ENCODE measurements around the gene THBD.

THBD gene, protein sequence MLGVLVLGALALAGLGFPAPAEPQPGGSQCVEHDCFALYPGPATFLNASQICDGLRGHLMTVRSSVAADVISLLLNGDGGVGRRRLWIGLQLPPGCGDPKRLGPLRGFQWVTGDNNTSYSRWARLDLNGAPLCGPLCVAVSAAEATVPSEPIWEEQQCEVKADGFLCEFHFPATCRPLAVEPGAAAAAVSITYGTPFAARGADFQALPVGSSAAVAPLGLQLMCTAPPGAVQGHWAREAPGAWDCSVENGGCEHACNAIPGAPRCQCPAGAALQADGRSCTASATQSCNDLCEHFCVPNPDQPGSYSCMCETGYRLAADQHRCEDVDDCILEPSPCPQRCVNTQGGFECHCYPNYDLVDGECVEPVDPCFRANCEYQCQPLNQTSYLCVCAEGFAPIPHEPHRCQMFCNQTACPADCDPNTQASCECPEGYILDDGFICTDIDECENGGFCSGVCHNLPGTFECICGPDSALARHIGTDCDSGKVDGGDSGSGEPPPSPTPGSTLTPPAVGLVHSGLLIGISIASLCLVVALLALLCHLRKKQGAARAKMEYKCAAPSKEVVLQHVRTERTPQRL

DNA sequence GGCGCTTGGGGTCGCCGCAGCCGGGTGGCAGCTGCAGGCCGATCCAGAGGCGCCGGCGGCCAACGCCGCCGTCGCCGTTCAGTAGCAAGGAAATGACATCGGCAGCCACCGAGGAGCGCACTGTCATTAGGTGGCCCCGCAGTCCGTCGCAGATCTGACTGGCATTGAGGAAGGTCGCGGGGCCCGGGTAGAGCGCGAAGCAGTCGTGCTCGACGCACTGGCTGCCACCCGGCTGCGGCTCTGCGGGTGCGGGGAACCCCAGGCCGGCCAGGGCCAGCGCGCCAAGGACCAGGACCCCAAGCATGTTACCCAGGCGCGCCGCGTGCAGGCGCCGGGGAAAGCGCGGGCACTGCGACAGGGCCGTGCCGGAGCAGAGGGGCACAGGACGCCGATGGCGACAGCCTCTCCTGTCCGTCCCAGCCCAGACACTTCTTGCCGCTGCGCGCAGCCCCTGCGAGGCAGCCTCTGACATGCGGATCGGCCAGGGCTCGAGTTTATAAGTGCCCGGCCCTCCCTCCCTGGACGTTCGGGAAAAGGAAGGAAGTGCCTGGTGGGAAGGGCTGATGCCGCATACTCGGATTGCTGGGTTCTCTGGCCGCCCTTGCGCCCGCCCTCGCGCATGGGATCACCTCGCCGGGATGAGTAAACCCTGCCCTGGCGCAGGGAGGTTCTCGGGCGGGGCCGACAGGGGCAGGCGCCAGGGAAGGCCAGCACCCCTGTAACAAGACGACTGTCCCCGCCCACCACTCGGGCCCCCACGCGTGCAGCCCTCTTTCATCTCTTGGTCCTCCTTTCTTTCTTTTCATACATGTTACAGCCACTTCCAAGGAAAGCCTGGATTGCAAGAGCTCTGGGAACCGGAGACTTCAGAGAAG, at the start of gene THBD:
Gene THBD (minus strand): TSS at position 472 of the 875 bp plus-strand sequence. CDS start 168 bp downstream, at position 304.
- DNase-seq (ENCODE audit: low spot score): no peak

DNA sequence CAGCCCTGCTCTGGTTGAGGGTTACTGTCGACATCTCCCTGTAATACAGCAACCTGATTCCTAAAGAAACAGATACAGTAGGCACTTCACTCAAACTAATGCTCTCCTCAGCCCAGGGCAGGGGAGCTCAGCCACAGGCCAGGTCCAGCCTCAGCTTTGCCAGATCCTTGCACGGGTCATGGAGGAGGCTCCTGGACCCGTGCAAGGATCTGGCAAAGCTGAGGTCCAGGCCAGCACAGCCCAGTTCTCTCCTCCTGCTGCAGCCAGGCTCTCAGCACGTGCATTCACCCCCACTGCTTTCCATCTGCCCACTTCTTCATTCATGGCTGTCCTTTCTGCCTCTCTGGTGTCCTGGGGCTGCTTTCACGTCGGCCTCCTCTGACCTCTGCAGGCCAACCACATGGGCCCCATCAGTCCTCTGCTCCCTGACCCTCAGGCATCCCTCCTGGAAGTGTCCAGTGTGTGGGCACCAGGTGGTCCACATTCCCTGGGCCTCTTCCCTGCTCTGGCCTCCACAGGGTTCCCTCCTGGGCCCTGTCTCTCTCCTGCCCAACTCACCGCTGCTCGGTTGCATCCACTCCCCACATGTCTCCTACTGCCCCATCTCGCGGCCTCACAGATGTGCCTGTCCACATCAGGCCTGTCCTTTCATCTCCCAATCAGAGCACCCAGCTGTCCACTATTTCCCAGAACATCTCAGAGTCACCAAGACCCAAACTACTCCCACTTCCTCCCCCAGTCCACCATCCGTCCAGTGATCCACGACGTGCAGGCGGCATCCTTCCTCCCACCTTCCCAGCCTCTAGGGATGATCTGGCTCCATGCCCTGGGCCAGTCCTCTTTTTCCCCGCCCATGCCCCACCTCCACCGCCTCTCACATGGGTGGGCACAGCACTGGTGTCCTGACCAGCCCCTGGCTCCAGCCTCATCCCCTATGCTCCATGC, 48.4 kb upstream of the THBD start:
- DNase-seq (ENCODE audit: low spot score): no peak

DNA sequence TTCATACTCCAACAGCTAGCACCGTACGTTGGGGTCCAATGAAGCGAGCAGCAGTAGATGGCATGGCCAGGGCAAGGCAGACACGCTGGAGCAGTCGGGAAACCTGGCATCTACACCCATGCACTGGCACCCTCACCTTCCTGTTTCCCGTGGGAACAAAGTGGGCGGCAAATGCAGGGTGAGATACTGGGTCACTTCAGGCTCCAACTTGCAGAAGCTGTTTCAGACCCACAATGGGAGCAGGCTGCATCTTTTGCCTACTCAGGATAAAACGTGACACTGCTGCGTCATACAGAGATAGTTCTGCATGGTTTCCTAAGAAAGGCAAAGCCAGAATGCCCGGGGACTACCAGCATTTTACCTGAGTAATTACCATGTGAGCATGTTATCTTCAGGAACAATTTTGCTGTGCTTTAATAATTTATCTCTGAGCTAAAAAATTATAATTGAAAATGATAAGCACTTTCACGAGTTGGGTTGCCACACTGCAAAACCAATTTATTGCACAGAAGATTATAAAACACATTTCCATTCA, 47.6 kb upstream of the THBD start:
- no peak for DNase-seq (ENCODE audit: low spot score)

DNA sequence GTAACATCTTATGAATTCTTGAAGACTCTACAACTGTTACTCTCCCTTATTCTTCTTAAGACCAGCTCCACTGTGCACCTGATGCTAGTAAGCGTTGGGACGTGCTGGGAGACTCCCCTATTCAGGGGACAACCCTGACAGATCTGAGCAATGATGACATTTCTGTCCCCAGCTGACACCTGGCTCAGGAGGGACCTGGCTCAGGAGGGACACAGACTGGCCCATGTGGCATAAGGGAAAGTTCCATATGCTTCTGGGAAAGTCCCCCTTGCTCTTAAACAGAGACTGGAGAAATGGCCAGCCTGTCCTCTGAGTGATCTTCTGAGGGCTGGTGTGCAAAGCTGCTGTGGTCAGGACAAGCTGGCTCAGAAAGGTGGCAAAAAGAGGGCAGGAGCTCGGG, 46.6 kb upstream of the THBD start:
- DNase-seq (ENCODE audit: low spot score): no peak

DNA sequence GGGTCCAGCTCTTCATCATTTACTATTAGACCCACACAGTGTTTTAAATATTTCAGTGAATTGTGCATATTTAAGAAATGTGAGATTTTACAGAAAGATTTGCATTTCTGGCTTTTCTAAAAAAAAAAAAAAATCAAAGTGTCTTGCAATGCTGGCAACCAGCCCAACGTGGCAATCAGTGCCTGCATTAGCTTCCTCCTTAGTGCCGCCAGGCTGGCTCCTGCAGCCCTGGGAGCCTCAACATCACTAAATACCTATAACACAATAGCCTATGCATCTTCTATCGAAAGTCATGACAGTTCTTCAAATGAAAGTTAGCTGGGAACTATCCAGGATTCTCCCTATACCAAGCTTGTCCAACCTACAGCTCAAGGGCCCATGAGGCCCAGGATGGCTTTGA, 46.0 kb upstream of the THBD start:
- no peak for DNase-seq (ENCODE audit: low spot score)

DNA sequence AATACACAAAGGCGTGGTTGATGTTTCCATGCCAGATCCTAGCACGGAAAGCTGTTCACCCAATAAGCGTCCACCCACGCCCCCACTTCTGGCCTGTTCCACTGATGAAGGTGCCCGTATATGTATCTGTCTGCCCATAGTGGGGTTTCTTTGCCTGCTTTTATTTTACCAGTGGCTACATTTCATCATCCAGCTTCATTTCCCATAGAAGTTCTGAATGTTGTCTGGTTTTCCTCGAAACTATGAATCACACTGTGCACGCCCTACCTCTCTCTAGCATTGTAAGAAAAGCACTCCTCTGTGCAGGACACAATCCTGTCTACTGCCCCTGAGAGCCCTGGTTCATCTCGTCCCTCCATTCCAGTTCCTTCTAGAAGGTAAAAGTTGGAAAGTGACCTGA, 45.5 kb upstream of the THBD start:
- DNase-seq (ENCODE audit: low spot score): no peak

DNA sequence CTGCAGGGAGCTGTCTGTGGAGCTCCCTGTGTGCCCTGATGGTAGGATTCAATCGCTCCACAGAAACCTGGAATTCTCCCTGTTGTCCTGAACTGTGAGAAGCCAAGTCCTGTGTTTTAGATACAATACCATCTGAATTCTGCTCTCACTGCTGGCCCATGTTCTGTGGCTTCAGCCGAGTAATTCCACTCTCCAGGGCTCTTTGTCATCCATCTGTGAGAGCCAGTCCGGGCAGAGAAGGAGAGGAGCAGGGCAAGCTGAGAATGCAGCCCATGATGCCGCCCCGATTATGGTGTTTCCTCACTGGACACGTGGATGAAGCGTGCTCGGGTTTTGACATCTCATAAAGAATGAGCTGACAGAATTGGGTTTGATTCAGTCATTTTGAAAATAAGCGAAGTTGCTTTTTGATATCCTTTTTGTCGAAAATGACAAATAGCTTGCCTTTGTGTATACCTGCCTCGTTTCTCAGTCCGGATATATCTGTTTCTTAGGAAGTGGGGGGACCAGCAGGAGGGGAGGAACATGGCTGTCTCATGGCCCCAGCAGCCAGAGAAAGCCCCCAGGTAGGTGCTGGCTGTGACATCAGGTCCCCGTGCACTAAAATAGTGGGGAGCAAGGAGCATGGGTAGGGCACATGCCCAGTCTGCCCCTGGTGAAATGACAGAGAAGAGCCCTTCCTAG, 44.9 kb upstream of the THBD start:
- DNase-seq (ENCODE audit: low spot score): no peak

DNA sequence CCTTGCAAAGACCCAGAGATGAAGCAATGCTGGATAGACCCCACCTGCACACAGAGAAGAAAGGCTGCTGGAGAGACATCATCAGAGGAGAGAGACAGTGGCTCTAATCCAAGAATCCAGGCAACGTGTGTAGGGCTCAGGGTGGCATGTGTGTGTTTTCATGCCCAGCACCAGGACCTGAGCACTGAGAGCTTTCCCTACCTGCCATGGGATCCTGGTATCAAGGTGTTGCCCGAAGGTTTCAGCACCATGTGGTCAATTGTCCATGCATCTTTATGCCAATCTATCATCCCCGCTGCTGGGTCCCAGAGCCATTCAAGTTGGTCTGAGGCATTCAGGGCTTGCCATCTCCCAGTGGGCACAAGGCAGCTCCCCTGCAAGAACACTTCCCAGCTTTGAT, 44.1 kb upstream of the THBD start:
- no peak for DNase-seq (ENCODE audit: low spot score)

DNA sequence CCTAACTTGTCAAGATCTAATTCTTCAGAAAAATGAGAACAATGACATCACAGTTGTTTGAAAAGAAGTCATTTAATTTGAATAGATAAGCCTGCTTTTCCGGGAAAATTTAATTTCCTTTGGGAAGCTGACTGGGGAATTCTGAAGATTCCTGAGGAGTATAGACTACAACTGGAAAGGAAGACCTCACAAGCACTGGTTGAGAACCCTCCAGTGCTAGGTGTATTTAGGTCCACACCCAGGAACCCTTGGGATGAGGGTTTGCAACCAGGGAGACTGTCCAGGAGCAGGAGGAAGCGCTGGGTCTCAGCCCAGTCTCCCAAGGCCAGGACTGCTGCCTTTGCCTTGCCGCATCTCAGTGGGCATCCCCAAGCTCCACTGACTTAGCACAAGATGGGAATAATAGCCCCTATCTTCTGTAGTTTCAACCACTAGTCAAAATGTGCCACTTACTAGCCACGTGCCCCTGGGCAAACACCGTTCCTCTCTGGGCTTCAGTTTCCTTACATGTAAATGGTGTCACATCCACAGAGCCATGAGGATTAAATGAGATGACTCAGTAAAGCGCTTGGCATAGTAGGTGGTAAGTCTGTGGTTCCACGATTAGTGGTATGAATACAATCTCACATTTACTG, 43.5 kb upstream of the THBD start:
- DNase-seq (ENCODE audit: low spot score): no peak

DNA sequence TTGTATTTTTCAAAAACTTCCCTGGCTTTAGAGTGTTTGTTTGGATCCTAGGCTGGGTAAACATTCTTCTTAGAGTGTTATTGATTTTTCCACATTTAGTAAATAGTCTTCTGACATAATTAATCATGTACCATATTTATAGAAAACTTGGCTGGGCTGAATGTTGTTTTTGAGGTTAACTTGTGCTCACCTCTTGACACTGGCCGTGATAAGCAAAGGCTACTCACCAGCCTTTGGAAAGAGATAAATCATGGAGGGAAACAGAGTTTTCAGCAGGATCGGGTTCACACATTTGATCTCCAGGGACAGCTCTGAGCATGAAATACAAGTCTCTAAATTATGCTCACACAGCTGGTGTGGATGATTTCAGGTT, 42.9 kb upstream of the THBD start:
- no peak for DNase-seq (ENCODE audit: low spot score)

DNA sequence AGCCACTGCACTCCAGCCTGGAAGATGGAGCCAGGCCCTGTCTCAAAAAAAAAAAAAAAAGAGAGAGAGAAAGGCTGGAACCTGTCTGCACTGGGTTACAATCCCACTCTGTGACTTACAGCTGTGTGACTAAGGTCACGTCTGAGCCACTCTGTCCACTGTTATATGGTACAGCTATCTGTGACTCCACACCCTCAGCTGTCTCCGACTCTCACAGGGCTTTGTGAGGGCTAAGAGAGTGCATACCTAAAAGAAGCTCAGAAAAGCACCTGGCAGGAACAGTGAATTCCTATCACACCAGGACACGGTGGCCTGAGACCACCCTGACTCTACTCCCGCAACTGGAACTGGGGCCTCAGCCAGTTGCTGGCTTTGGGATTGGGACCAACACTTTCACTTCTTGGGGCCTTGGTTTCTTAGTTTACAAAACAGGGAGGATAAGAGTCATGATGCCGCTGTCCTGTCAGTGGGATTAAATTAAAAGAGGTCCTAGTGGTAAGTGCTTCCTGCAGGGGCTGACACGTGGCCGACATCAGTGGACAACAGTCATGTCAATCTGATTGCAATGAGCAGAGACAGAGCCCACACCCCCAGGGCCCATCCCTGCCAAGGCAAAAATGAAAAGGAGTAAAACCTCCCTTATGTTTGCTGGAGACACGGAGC, 42.4 kb upstream of the THBD start:
- no peak for DNase-seq (ENCODE audit: low spot score)

DNA sequence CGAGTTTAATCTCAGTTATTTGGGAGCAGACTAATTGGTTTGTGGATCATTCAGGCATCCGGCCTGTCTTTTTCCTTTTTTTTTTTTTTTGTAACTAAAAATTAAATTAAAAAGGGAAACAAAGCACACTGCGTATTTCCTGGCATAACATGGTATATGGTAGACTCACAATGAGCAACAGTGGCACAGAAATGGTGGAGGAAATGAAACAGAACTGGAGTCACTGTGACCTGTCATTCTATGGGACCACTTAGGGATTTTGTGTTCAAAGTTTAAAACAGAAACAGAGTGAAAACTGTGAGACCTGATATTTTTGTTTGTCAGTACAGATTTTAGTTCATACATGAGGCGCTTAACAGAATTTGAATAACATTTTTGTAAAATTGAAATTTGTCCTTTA, 41.4 kb upstream of the THBD start:
- DNase-seq (ENCODE audit: low spot score): no peak

DNA sequence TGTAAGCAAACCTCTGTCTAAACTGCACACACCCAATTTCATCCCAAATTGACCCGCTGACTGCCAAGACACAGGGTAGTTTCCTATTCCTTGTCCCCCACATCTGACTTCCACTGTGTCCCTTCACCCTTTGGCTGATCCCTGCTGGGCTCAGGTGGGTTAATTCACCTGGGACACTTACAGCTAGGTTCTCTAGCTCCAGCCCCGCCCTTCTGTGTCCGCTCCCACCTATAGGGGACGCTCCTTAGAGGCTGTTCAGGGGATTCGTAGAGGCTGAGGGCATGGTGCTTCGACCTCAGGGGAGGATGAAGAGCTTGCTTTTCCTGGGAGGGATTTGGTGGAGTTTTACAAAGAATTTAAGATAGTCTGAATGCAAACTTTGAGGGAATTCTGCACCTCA, 40.7 kb upstream of the THBD start:
- DNase-seq (ENCODE audit: low spot score): no peak

DNA sequence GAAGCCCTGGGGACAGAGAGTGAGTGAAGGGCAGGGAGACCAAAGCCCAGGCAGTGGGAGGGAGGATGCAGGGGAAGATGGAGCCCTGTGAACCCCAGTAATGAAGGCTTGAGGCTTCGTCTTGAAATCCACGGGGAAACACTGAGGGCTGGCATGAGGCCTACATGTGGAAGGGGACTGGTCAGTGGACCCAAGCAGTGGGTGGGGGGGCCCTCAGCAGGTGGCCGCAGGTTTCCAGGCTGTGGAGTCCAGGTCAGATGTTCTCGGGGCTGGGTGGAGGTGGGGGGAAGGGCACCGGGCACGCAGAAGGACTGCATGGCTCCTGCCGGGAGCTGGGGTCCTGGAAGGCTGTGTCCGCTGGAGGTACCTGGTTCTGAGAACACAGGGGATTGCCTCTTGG, 39.4 kb upstream of the THBD start:
- DNase-seq (ENCODE audit: low spot score): no peak

DNA sequence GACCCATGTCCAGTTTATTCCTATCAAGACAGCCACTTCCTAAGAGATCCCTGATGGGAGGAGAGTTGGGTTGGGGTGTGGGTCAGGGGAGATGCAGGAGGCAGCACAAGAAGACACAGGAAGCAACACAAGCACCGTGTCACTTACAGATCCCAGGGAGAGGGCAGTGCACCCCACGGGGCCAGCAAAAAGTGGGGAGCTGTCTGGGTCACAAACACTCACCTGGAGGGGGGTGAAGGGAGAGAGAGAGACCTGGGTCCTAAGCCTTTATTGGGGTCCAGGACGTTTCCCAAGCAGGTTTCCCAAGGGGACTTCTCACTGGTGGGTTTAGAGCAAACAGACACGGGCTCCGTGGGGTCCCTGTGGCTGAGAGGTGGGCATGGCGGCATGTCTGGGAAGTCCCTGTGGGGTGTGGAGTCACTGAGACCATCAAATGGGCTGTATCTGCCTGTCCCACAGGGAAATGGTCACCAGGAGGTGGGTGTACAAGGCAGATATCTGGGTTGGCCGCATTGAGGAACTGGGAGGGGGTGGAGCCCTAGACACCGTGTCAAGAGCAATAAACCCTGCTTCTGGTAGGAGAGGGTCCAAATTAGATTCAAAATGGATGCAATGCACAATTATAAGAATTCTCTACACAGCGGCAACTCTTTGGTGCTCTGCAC, 38.2 kb upstream of the THBD start:
- no peak for DNase-seq (ENCODE audit: low spot score)

DNA sequence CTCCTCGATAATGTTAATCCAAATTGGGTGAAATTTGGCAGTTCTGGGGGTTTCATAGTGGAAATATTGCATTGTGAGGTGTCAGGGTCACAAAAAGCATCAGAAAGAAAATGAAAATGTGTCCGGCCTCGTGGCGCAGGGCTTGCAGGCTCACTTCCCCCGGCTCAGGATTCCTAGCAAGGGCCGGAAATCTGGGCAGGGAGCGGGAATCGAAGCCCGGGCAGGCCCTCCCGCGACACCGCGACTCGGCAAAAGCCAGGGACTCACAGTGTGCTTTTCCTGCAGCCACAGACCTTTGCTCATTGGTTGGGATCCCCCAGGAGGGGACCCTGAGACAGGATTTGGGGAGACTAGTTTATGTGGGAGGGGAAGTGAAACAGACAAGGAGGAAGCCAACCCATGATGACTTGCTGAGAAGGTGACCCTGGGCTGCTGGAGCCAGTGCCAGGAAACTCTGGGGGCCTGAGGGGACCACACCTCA, 37.5 kb upstream of the THBD start:
- DNase-seq (ENCODE audit: low spot score): no peak

DNA sequence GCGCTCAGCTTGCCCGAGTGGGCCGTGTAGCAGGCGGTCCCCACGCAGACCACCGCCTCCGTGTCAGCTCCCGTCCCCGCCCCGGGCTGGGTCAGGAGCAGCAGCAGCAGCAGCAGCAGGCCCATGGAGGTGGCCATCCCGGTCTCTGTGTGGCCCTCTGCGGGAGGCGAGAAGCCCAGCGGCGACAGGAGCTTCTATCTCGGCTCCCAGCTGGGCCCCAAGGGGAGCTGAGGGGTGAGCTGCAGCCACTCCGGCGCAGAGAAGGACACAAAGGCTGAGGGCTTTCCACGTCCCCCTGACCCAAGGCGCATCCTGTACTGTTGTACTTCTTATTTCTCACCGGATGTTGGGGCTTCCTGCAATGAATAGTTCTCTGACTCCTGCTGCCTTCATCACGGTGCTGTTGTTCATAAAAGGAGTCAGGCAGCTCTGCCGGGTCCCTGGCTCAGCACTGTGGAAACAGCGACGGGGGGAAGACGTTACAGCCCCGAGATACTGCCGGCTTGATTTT, 36.6 kb upstream of the THBD start, which contains the start of gene CD93:
Gene CD93 (minus strand): TSS at position 269 of the 511 bp plus-strand sequence. CDS start 132 bp downstream, at position 137.
- DNase-seq (ENCODE audit: low spot score): no peak

DNA sequence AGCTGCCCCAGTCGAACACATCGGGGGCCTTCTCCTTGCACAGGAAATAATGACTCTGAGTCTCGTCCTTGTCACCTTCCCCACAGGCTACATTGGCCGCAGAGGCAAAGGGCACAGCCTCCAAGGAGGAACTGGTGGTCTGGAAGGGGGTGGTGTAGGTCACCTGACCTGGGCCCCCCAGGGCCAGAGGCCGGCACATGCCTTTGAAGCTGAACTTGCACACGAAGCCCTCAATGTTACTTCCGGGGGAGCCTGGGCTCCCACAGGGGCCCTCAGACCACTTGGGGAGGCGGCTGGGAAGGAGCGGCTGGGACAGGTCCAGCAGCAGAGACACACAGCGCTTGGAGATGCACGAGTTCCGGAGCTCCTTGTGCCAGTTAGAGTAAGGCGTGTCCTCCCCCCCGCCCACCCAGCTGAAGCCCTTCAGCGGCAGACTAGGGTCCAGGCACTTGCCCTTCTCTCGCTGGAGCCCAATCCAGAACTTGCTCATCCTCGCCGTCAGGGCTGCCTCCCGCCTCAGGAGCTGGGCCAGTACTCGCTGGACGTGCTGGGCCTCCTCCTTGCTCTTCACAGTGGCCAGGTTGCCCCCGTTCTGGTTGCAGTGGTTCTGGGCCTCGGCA, 36.1 kb upstream of the THBD start:
- DNase-seq (ENCODE audit: low spot score): no peak

Data from LoVo (cell line).